Measurements from ENCODE around the gene ASTN2.
"Not testable (repeated sequence)": the region's sequence is repeated elsewhere in the genome, so short reads cannot be mapped to it uniquely, and the experiment has no call there.

ASTN2 gene

GRCh38 chr9:116899337-116900006, 515.4 kb downstream of the ASTN2 start:
- no peak for DNase-seq

GRCh38 chr9:116898131-116898530, 516.7 kb downstream of the ASTN2 start:
- DNase-seq, result not testable (repeated sequence)

GRCh38 chr9:116897201-116897600, 517.7 kb downstream of the ASTN2 start:
- no peak for DNase-seq

GRCh38 chr9:116895961-116896360, 518.9 kb downstream of the ASTN2 start:
- no peak for DNase-seq

GRCh38 chr9:116891424-116891823, 523.4 kb downstream of the ASTN2 start:
- no peak for DNase-seq

- not testable (repeated sequence) for DNase-seq
Measured at GRCh38 chr9:116888476-116888875, 526.4 kb downstream of the ASTN2 start.

GRCh38 chr9:116888066-116888465, 526.8 kb downstream of the ASTN2 start:
- no peak for DNase-seq

GRCh38 chr9:116883676-116884075, 531.2 kb downstream of the ASTN2 start:
- DNase-seq, result no peak

- DNase-seq, result no peak
Measured at GRCh38 chr9:116877072-116877471, 537.8 kb downstream of the ASTN2 start.

GRCh38 chr9:116875576-116875975, 539.3 kb downstream of the ASTN2 start:
- no peak for DNase-seq

GRCh38 chr9:116873937-116874914, 540.6 kb downstream of the ASTN2 start:
- no peak for DNase-seq

GRCh38 chr9:116873491-116873890, 541.4 kb downstream of the ASTN2 start:
- no peak for DNase-seq

GRCh38 chr9:116870566-116870965, 544.3 kb downstream of the ASTN2 start:
- DNase-seq, result no peak

GRCh38 chr9:116868201-116868600, 546.7 kb downstream of the ASTN2 start:
- DNase-seq, result no peak

- no peak for DNase-seq
Measured at GRCh38 chr9:116861321-116861720, 553.5 kb downstream of the ASTN2 start.

GRCh38 chr9:116860509-116861120, 554.2 kb downstream of the ASTN2 start:
- no peak for DNase-seq

GRCh38 chr9:116859763-116860162, 555.1 kb downstream of the ASTN2 start:
- DNase-seq, result no peak

- no peak for DNase-seq
Measured at GRCh38 chr9:116857321-116857720, 557.5 kb downstream of the ASTN2 start.

GRCh38 chr9:116855881-116856662, 558.8 kb downstream of the ASTN2 start:
- no peak for DNase-seq

- DNase-seq, result no peak
Measured at GRCh38 chr9:116849721-116850120, 565.1 kb downstream of the ASTN2 start.

- DNase-seq, result no peak
Measured at GRCh38 chr9:116844621-116845020, 570.2 kb downstream of the ASTN2 start.

GRCh38 chr9:116843863-116844620, 570.8 kb downstream of the ASTN2 start:
- DNase-seq, result no peak

Measured in T-helper 9 cell (primary cell).